HG03139 (cell line): Measurements from ENCODE around the gene VCL.
A peak's percentile ranks its signal among the peaks of the same experiment; 100 is the strongest.

Source experiments
- ATAC-seq: cut with Tn5 transposase; IDR thresholded peaks from one replicate; pipeline ENCODE4 v1.9.1; 2021; ENCODE audit not compliant: unreplicated experiment

VCL gene

DNA sequence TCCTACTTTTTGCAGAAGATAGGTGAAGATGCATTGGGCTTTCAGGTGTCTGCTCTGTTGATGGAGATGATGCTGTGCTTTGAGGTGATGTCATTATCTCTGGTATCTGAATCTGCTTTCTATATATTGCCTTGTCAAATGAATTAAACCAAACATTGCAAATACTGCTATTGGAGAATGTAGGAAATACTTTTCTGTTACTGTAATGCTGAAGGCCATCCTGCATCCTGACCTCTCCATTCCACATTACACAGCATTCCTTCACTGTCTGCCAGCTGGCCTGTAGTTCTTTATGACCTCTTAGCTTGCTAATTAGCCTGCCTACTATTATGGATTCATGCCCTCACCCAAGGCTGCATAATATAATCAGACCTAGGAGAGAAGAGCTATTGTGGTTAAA, 73.2 kb downstream of the VCL start:
- ATAC-seq, result no peak

GRCh38 chr10:74072503-74072902, 74.6 kb downstream of the VCL start:
- ATAC-seq, result no peak

- no peak for ATAC-seq
Measured at GRCh38 chr10:74075906-74076305, 78.0 kb downstream of the VCL start.

GRCh38 chr10:74076961-74077360, 79.0 kb downstream of the VCL start:
- ATAC-seq, result no peak

- ATAC-seq, result no peak
Measured at GRCh38 chr10:74077416-74077815, 79.5 kb downstream of the VCL start.

DNA sequence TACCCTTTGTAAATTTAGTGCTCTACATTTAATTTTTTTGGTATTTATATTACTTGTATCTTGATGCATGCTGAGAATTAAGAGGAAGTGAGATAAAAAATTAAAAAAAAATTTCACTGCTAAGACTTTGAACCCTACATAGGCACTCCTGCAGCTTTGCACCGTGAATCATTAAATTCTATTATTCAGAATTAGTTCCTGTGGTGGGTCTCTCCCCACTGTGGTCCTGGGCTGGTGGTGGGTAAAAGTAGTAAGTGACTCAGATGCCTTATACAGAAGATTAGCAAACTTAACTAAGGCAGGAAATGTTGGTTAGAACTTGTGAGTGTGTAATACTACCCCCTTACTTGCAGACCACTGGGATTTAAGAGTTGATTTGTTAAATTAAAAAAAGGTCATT, 80.1 kb downstream of the VCL start:
- ATAC-seq, result no peak

GRCh38 chr10:74079028-74079935, 81.4 kb downstream of the VCL start:
- no peak for ATAC-seq

GRCh38 chr10:74079936-74080590, 82.1 kb downstream of the VCL start:
- ATAC-seq, result no peak

DNA sequence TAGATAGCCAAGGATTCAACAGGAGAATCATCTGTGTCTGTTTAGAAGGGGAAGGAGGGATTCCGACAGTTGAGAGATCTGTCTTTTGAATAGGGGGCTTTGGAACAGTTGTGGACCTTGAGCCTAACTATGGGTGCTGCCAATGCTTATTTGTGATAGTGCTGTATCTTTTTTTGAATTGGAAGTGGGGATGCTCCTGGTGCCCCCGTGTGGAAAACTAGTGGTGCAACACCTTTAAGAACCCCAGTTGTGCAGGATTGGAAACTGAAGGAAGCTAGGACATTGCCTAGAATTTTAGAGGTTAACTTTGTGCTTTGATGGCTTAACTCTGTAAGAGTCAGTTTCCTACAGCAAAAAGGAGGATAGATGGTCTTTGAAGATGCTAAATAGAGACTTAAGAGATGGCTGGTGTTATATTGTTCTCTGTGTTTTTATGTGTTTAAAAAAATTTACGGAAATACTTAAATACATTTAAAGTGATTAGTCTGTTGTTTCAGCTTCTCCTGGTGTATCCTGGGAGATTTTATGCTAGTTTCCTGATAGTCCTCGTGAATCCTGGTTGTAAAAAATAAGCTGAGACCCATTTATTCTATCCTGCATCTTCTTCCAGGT, 83.4 kb downstream of the VCL start:
- ATAC-seq, result no peak

- no peak for ATAC-seq
Measured at GRCh38 chr10:74081941-74082718, 84.2 kb downstream of the VCL start.

DNA sequence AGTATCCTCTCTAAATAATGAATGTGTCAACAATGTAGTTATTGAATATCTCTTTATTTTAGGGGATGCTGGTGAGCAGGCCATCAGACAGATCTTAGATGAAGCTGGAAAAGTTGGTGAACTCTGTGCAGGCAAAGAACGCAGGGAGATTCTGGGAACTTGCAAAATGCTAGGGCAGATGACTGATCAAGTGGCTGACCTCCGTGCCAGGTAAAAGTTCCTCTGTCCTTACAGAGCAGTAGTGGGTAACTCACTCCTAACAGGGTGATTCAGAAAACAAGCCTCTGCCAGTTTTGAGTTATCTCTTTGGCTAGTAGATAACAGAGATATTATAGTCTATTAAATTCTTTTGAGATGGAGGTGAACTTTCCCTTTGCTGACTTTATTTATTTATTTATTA, 85.4 kb downstream of the VCL start:
- no peak for ATAC-seq

DNA sequence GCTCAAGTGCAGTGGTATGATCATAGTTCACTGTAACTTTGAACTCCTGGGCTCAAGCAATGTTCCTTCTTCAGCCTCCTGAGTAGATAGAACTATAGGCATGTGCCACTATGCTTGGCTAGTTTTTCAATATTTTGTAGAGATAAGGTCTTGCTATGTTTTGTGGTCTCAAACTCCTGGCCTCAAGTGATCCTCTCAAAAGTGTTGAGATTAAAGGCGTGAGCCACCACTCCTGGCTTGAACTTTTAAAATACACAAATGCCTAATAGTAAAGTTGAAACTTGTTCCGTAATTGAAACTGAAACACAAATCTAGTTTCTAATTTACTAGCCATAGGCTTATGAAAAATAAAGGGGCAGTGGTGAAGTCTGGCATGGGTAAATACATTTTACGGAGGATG, 87.0 kb downstream of the VCL start:
- no peak for ATAC-seq

DNA sequence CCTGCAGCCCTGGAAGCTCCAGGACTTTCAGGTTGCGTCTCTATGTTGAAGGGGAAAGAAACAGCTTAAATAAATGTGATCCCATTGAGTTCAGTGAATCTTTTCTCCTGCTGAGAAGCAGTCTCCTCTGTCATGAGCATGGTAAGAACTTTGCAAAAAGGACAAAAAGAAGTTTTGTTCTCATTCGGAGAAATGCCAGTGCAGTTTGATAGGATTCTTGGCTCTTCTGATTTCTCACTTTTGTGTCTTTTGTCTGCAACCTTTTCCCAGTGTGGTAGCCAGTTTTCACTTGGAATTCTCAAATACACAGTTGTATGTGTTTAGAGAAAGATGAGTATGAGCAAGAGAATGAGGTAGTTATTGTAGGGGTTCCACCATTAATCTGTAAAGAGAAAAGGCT, 88.4 kb downstream of the VCL start:
- ATAC-seq, result no peak

- no peak for ATAC-seq
Measured at GRCh38 chr10:74088722-74089121, 90.8 kb downstream of the VCL start.

DNA sequence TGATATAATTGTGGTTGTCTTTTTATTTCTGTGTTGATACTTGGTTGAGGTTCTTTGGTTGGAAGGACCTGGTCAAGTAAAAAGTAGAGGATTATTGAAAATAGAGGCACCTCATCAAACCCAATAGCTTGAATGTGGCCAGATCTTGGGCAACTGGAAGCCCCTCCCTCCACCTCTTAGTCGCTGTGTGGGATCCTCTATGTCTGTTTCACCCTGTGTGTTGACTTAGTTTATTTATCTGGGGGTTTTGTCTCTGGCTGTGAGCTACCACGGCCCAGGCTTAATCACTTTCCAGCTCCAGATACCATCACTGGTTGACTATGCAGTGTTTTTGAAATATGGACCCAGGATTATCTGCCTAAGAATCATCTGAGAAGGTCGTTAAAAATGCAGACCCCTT, 94.5 kb downstream of the VCL start:
- no peak for ATAC-seq

GRCh38 chr10:74093530-74094164, 95.7 kb downstream of the VCL start:
- no peak for ATAC-seq

DNA sequence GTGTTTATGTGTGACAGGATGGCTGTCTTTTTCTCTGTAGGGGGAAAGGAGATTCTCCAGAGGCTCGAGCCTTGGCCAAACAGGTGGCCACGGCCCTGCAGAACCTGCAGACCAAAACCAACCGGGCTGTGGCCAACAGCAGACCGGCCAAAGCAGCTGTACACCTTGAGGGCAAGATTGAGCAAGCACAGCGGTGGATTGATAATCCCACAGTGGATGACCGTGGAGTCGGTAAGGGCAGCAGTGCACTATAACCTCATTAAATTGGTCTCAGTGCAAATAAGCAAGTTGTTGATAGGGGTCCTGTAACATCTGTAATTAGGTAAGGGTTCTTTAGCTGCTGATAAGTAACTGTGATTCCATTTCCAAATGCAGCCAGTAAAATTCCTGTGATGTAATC, 96.3 kb downstream of the VCL start:
- no peak for ATAC-seq

DNA sequence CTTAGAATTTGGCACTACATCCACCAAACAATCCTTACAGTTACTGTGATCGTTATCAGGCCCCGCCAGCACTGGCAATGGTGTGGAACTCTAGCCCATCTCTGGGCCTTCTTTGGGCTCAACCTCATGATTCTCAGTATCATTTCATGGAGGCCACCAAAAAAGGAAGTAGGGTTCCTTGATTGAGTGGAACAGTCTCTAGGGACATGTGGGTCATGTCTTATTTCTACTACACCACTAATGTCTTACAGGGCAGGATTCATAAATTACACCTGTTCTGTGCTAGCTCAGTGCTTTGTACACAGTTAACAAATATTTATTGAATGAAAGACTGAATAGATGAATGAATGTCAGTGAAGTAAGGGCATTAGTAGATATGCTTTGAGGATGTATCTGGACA, 98.9 kb downstream of the VCL start:
- peak; percentile 92 for ATAC-seq

DNA sequence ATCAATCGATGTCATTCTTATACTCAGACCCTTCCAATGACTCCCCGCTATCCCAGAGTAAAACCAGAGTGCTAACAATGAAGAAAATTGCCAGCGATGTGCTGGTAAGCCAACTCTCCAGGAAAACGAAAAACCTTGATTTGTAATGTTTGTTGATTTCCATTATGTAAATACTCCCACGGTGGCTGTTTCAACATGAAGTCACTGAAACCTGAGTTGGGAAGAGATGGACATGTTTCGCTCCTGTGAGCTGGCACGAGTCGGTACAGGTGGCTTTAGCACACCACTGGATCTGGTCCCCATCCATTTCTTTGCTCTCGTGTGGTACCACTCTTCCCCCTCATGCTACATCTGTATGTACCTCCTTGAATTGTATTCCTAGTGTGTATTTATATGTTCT, 99.9 kb downstream of the VCL start:
- no peak for ATAC-seq

- no peak for ATAC-seq
Measured at GRCh38 chr10:74099420-74099819, 101.5 kb downstream of the VCL start.

DNA sequence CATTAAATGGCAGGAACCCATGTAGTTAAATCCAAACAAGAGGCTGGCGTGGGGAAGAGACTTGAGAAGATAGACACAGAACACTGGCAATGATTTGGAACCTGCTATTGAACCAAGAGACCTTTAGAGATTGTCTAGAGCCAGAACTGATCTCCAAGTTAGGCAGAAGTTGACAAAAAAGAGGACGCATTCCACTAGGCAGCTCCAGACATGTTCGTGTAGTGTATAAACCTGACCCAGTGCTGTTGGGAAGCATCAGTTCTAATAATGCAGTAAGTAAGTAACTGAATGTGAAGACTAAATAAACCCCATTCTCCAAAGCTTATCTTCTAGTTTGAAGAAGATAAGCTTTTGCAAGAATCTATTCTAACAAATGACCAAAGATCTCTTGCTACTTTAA, 101.9 kb downstream of the VCL start:
- no peak for ATAC-seq
